ENCODE results near the gene MRLN.

Gene MRLN

GRCh38 chr10:59720377-59720776 is 32.9 kb downstream of the MRLN start:
- no peak for DNase-seq (ENCODE audit: extremely low read depth, low read depth)
- TF ChIP-seq CTCF (IDR thresholded peaks at IDR 0.05; ENCODE audit: low read depth, low read length), result no peak

GRCh38 chr10:59719374-59719773 is 33.9 kb downstream of the MRLN start:
- no peak for TF ChIP-seq CTCF (IDR thresholded peaks at IDR 0.05; ENCODE audit: low read depth, low read length)

GRCh38 chr10:59718257-59718656 is 35.0 kb downstream of the MRLN start:
- TF ChIP-seq CTCF (IDR thresholded peaks at IDR 0.05; ENCODE audit: low read depth, low read length), result no peak
- DNase-seq (ENCODE audit: extremely low read depth, low read depth), result no peak

More at GRCh38 chr10:59719374-59719773, 33.9 kb downstream of the MRLN start:
- no peak for DNase-seq (ENCODE audit: extremely low read depth, low read depth)

GRCh38 chr10:59713196-59713821 is 39.9 kb downstream of the MRLN start:
- TF ChIP-seq CTCF (IDR thresholded peaks at IDR 0.05; ENCODE audit: low read depth, low read length), result no peak
- DNase-seq (ENCODE audit: extremely low read depth, low read depth), result no peak

GRCh38 chr10:59711871-59712494 is 41.3 kb downstream of the MRLN start:
- no peak for DNase-seq (ENCODE audit: extremely low read depth, low read depth)
- TF ChIP-seq CTCF (IDR thresholded peaks at IDR 0.05; ENCODE audit: low read depth, low read length), result no peak

- TF ChIP-seq CTCF (IDR thresholded peaks at IDR 0.05; ENCODE audit: low read depth, low read length), result peak; percentile 26
- DNase-seq (ENCODE audit: extremely low read depth, low read depth), result no peak
Observed at GRCh38 chr10:59709395-59710125, 43.7 kb downstream of the MRLN start, which contains the start of gene SLC16A9. Gene SLC16A9, minus strand, starts transcription at chr10:59709850. Its CDS starts 25,559 bp downstream, at chr10:59684291.
